Measurements from ENCODE around the gene CD300LB. TPM values are rescaled to one million over a fixed set of nuclear protein-coding genes. Genes with fewer than 3 reads are reported as not detected.
A peak's percentile ranks its signal among the peaks of the same experiment; 100 is the strongest.

Gene CD300LB
- total RNA-seq, 1 experiment from 2014 or later, result not detected

DNA sequence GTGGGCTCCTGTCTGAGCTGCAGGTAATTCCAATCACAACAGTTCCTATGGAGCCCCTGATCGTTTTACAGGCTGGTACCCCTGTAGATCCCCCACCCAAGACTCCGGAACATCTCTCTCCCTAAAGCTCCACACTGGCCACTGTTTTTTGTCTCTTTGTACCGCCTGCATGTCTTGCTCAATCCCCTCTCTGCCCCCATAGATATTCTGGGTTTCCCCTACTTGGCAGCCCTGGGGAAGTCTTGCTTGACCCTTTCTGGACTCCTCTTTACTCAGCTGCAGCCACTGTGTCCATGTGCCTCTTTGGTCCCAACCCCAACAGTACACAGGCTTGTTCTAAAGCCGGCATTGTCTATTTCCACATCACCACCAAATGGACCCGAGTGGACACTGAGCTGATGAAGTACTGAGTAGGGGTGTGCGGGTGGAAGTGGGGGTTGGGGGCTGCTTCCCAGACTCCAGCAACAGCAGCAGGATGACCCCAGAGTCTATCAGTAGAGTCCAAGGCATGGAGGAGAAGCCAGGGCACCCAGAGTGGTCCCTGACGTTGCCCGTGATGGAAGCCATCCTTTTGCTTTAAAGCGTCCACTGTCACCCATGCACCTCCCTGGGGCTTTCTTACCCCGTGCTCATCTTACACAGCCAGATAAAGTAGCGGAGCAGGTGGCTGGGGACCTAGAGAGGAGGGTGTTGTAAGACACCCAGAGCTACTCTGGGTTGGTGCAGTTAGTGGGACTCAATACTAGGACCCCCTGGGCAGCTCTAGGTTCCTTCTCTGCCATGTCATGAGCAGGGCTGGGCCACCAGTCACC is 6.4 kb downstream of the CD300LB start:
- Mint-ChIP-seq H3K4me3 (no peak overlapping the region), H3K4me1 (no peaks in the 10 kb centered on the region), H3K27ac (no peak overlapping the region; a peak in 1 of 7 replicates), H3K9me3 (peaks cover under 1 to 6% of the 10 kb centered on the region in 2 experiments; a peak in 4 of 5 replicates), H3K27me3 (ENCODE audit: low read depth) (peaks cover 66% of the 10 kb centered on the region), H3K36me3 (ENCODE audit: insufficient read depth in 1 of 3, low read depth in 3 of 3) (no peaks in the 10 kb centered on the region; a peak in 1 of 7 replicates)
- H3T11ph ChIP-seq (ENCODE audit: low read length), result no peak overlapping the region
- no peak overlapping the region for H4K8ac ChIP-seq (replicated peaks; ENCODE audit: insufficient read length, low read depth, low read length)
- H3K18ac ChIP-seq (ENCODE audit: insufficient read length, low read depth, low read length), result no peak overlapping the region
- no peaks in the 10 kb centered on the region for H3K79me1 ChIP-seq (ENCODE audit: insufficient read depth, low read depth, low read length, poor library complexity, severe bottlenecking)
- no peak overlapping the region for H3K27ac ChIP-seq (ENCODE audit: insufficient read length, low read depth, low read length)
- no peak overlapping the region for H4K5ac ChIP-seq (ENCODE audit: insufficient read length, low read depth, low read length)
- WGBS (ENCODE audit: extremely low coverage, insufficient read length, low lambda C conversion rate), result no CpG with 5 or more reads among the region's 11 CpGs
- TF ChIP-seq, protein P1, sequence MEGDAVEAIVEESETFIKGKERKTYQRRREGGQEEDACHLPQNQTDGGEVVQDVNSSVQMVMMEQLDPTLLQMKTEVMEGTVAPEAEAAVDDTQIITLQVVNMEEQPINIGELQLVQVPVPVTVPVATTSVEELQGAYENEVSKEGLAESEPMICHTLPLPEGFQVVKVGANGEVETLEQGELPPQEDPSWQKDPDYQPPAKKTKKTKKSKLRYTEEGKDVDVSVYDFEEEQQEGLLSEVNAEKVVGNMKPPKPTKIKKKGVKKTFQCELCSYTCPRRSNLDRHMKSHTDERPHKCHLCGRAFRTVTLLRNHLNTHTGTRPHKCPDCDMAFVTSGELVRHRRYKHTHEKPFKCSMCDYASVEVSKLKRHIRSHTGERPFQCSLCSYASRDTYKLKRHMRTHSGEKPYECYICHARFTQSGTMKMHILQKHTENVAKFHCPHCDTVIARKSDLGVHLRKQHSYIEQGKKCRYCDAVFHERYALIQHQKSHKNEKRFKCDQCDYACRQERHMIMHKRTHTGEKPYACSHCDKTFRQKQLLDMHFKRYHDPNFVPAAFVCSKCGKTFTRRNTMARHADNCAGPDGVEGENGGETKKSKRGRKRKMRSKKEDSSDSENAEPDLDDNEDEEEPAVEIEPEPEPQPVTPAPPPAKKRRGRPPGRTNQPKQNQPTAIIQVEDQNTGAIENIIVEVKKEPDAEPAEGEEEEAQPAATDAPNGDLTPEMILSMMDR (conservative IDR thresholded peaks at IDR 0.05), result no peak
- H2BK15ac ChIP-seq (ENCODE audit: low read depth, low read length), result no peak overlapping the region
- no peaks in the 10 kb centered on the region for H3K4me1 ChIP-seq (ENCODE audit: insufficient read depth, low read length)
- H3K27me3 ChIP-seq (ENCODE audit: insufficient read depth, low read length), result no peaks in the 10 kb centered on the region
- DNase-seq, result peak; percentile 18
- no peak overlapping the region for H3K9ac ChIP-seq (ENCODE audit: extremely low read depth, insufficient read length, low read length)
- H3K79me2 ChIP-seq (ENCODE audit: insufficient read depth, low read length), result no peaks in the 10 kb centered on the region
- H2BK12ac ChIP-seq (ENCODE audit: insufficient read length, low read depth, low read length), result no peak overlapping the region
- H2BK5ac ChIP-seq (ENCODE audit: insufficient read length, low read length), result no peak overlapping the region
- no peaks in the 10 kb centered on the region for H4K20me1 ChIP-seq (ENCODE audit: control insufficient read depth, insufficient read depth, insufficient read length)
- no peak overlapping the region for H2AK5ac ChIP-seq (ENCODE audit: insufficient read length, low read length)
- no peak overlapping the region for H4K91ac ChIP-seq (ENCODE audit: insufficient read length, low read depth, low read length)
- no peak overlapping the region for H2BK120ac ChIP-seq (ENCODE audit: low read depth, low read length, poor library complexity, severe bottlenecking)
- H2AFZ ChIP-seq (ENCODE audit: low read length), result no peak overlapping the region
- H3K4ac ChIP-seq (ENCODE audit: low read depth, low read length), result no peak overlapping the region
- H3K4me2 ChIP-seq (ENCODE audit: insufficient read depth, insufficient read length, low read length), result no peak overlapping the region
- no peaks in the 10 kb centered on the region for H3K23me2 ChIP-seq (ENCODE audit: insufficient read length, low read depth, low read length, poor library complexity, severe bottlenecking)
- no peak overlapping the region for H2BK20ac ChIP-seq (ENCODE audit: low read depth, low read length, poor library complexity, severe bottlenecking)
- no peaks in the 10 kb centered on the region for H3K9me3 ChIP-seq (ENCODE audit: control insufficient read depth, low read depth, low read length)
- no peak overlapping the region for H3K23ac ChIP-seq (ENCODE audit: insufficient read length, low read depth, low read length)
- H3K14ac ChIP-seq (ENCODE audit: insufficient read depth, low read length), result no peak overlapping the region
- H3K56ac ChIP-seq (ENCODE audit: insufficient read length, low read depth, low read length), result no peak overlapping the region
